SK-N-SH (cell line): Measurements from ENCODE around the gene WDR82. TPM values are rescaled to one million over a fixed set of nuclear protein-coding genes. Genes with fewer than 3 reads are reported as not detected.

Source experiments
- CTCF ChIA-PET: fragments of 300-600, 350-600 bp; formaldehyde crosslinking; extraction: SDS; loops from one replicate; lab custom pipeline; 2021; lab: Yijun Ruan, JAX
- POLR2A ChIA-PET: fragments of 350-600 bp; sonication (Branson Sonifier 250); formaldehyde crosslinking; extraction: SDS; loops from one replicate; lab custom pipeline; 2020; ENCODE audit warnings: antibody characterized with exemption, inconsistent platforms; lab: Yijun Ruan, JAX
- DNase-seq: peaks from one replicate; pipeline ENCODE4 v3.0.0; 2012
- H2AFZ ChIP-seq: fragments of 200-600 bp; sonication (generic); 2 replicates; pipeline ENCODE4 v1.8.1; 2016; ENCODE audit warnings: antibody characterized with exemption, mild to moderate bottlenecking, low read depth
- H3F3A ChIP-seq: fragments of 200-600 bp; sonication (generic); replicated peaks from 2 replicates; pipeline ENCODE3; 2016; ENCODE audit warnings: antibody characterized with exemption, mild to moderate bottlenecking; ENCODE audit not compliant: insufficient read depth
- H3K27ac ChIP-seq, 2 experiments: fragments of 200-500 bp in 1 of 2; fragments of 200-600 bp in 1 of 2; sonication (Bioruptor generic) in 1 of 2; sonication (generic), shearing (Covaris generic) in 1 of 2; 2 replicates each; pipeline versions ENCODE4 v1.5.1 to v1.6.1; 2014 to 2016; ENCODE audit warnings: low read depth in 2 of 2, inconsistent platforms in 1 of 2, low read length in 1 of 2, mild to moderate bottlenecking in 1 of 2, mixed read lengths in 1 of 2
- H3K27me3 ChIP-seq: fragments of 200-600 bp; sonication (generic), shearing (Covaris generic); 2 replicates; pipeline ENCODE4 v1.6.1; 2016; ENCODE audit warnings: mixed run types; ENCODE audit not compliant: insufficient read depth
- H3K36me3 ChIP-seq, 2 experiments: fragments of 200-500 bp in 1 of 2; fragments of 200-600 bp in 1 of 2; sonication (Bioruptor generic) in 1 of 2; sonication (generic) in 1 of 2; replicated peaks in 1 of 2; 2 replicates each; pipeline versions ENCODE3 to v1.5.1; 2014 to 2016; ENCODE audit warnings: low read length in 1 of 2, mild to moderate bottlenecking in 1 of 2; ENCODE audit not compliant: insufficient read depth in 2 of 2, control insufficient read depth in 1 of 2
- H3K4me1 ChIP-seq, 2 experiments: fragments of 200-500 bp in 1 of 2; fragments of 200-600 bp in 1 of 2; sonication (Bioruptor generic) in 1 of 2; sonication (generic), shearing (Covaris generic) in 1 of 2; 2 replicates each; pipeline versions ENCODE4 v1.5.1 to v1.6.1; 2014 to 2016; ENCODE audit warnings: low read depth in 1 of 2, low read length in 1 of 2, mixed run types in 1 of 2; ENCODE audit not compliant: insufficient read depth in 2 of 2, control insufficient read depth in 1 of 2
- H3K4me2 ChIP-seq: fragments of 200-600 bp; sonication (generic), shearing (Covaris generic); 2 replicates; pipeline ENCODE4 v1.6.1; 2017; ENCODE audit warnings: mixed run types
- H3K4me3 ChIP-seq, 2 experiments: fragments of 200-500 bp in 1 of 2; fragments of 200-600 bp in 1 of 2; sonication (Bioruptor generic) in 1 of 2; sonication (generic), shearing (Covaris generic) in 1 of 2; 2 replicates each; pipeline versions ENCODE4 v1.5.1 to v1.8.1; 2014 to 2016; ENCODE audit warnings: low read depth in 2 of 2, inconsistent platforms in 1 of 2, low read length in 1 of 2, mild to moderate bottlenecking in 1 of 2, mixed read lengths in 1 of 2, moderate library complexity in 1 of 2
- H3K79me2 ChIP-seq: fragments of 200-600 bp; sonication (generic); 2 replicates; pipeline ENCODE4 v1.8.1; 2017; ENCODE audit warnings: mild to moderate bottlenecking; ENCODE audit not compliant: insufficient read depth
- H3K9ac ChIP-seq: fragments of 200-600 bp; sonication (generic); 2 replicates; pipeline ENCODE4 v1.6.1; 2017; ENCODE audit warnings: mixed run types
- H3K9me2 ChIP-seq: fragments of 200-600 bp; sonication (generic); 2 replicates; pipeline ENCODE4 v1.6.1; 2017; ENCODE audit warnings: mixed run types
- H3K9me3 ChIP-seq: fragments of 200-600 bp; sonication (generic); 2 replicates; pipeline ENCODE4 v1.6.1; 2017; ENCODE audit warnings: mixed run types, mild to moderate bottlenecking, moderate library complexity
- H4K20me1 ChIP-seq: fragments of 200-600 bp; sonication (generic); 2 replicates; pipeline ENCODE4 v1.6.1; 2017; ENCODE audit warnings: mild to moderate bottlenecking, mixed run types; ENCODE audit not compliant: insufficient read depth
- CTCF ChIP-seq: fragments of 200-600 bp; sonication (generic); IDR thresholded peaks from 2 replicates; pipeline ENCODE4 v1.6.1; 2017; ENCODE audit warnings: antibody characterized with exemption, mild to moderate bottlenecking, moderate library complexity
- FOXJ3 ChIP-seq: sonication (generic); formaldehyde crosslinking; IDR thresholded peaks from 2 replicates; pipeline ENCODE4 v1.5.1; 2020; ENCODE audit warnings: mild to moderate bottlenecking, missing genetic modification reagents
- FOXM1 ChIP-seq: IDR thresholded peaks from 2 replicates; pipeline ENCODE4 v1.4.0; 2012; ENCODE audit warnings: low read depth, mild to moderate bottlenecking
- MAX ChIP-seq: IDR thresholded peaks from 2 replicates; pipeline ENCODE4 v1.4.0; 2012; ENCODE audit warnings: low read depth
- MEF2A ChIP-seq: IDR thresholded peaks from 2 replicates; pipeline ENCODE4 v1.4.0; 2012; ENCODE audit warnings: low read depth, borderline replicate concordance
- NFIC ChIP-seq: IDR thresholded peaks from 2 replicates; pipeline ENCODE4 v1.4.0; 2012; ENCODE audit warnings: borderline replicate concordance
- NRF1 ChIP-seq: IDR thresholded peaks from 2 replicates; pipeline ENCODE4 v1.6.1; 2012; ENCODE audit warnings: low read depth, mild to moderate bottlenecking, low read length
- POLR2AphosphoS5 ChIP-seq: IDR thresholded peaks from 2 replicates; pipeline ENCODE4 v1.6.1; 2012; ENCODE audit warnings: low read depth, low read length
- RFX5 ChIP-seq: IDR thresholded peaks from 2 replicates; pipeline ENCODE4 v1.6.1; 2012; ENCODE audit warnings: mild to moderate bottlenecking, improper control_type of control experiment, low read length
- SIN3A ChIP-seq: IDR thresholded peaks from 2 replicates; pipeline ENCODE4 v1.6.1; 2012; ENCODE audit warnings: low read depth, mild to moderate bottlenecking, low read length, moderate library complexity, borderline replicate concordance
- TAF1 ChIP-seq: IDR thresholded peaks from 2 replicates; pipeline ENCODE4 v1.6.1; 2012; ENCODE audit warnings: low read depth, mild to moderate bottlenecking, low read length, moderate library complexity, borderline replicate concordance
- TCF12 ChIP-seq: IDR thresholded peaks from 2 replicates; pipeline ENCODE4 v1.4.0; 2012
- USF1 ChIP-seq: IDR thresholded peaks from 2 replicates; pipeline ENCODE4 v1.4.0; 2012; ENCODE audit warnings: low read depth, borderline replicate concordance
- WGBS: methylation state at CpG from one replicate; pipeline ENCODE4 v1.1.6; 2017; ENCODE audit warnings: low lambda C conversion rate; 5-methylcytosine and 5-hydroxymethylcytosine counted together
- polyA plus RNA-seq, 3 experiments: library from polyadenylated mRNA; depleted of rRNA; stranded (reverse); fragments of >200 nt; gene quantifications; 2 replicates each; pipeline ENCODE4 v1.2.3, GENCODE V29; 2012

WDR82 gene
- polyA plus RNA-seq, 1 of the 3 experiments (the other 2 are of a cell fraction) = 41.2 TPM

- H3K36me3 ChIP-seq = peaks cover 0 to 4% of the 10 kb centered on the region in 2 experiments
- 28% methylated on average over 2 of the region's 2 CpGs for WGBS
- H3F3A ChIP-seq = peaks cover 22% of the 10 kb centered on the region
- ChIA-PET CTCF (interaction anchor here (0.8 to 5.2 kb wide), 16 partner anchors 9 to 277 kb away, joined by 3 to 63 read pairs (median 6); partner anchors contain the start of genes GLYCTK, PPM1M and TWF2), POLR2A (interaction anchor here (0.7 to 5.7 kb wide), 9 partner anchors 9 to 250 kb away, joined by 3 to 67 read pairs (median 7); partner anchors contain the start of genes PPM1M and TWF2)
- peaks cover 43% of the 10 kb centered on the region for H3K79me2 ChIP-seq
- peak overlapping the region; percentile 97; the same call in 1 of the 2 replicates for H3K9ac ChIP-seq
- H3K4me3 ChIP-seq = peak overlapping the region; percentile 71 to 92
- H4K20me1 ChIP-seq = peaks cover 32% of the 10 kb centered on the region
- H2AFZ ChIP-seq = peak overlapping the region; percentile 77; the same call in 1 of the 2 replicates
- peaks cover 11 to 20% of the 10 kb centered on the region in 2 experiments; a peak in 3 of 4 replicates for H3K4me1 ChIP-seq
- H3K27ac ChIP-seq = peak overlapping the region; percentile 90 to 97
- no peaks in the 10 kb centered on the region for H3K27me3 ChIP-seq
- H3K4me2 ChIP-seq = peak overlapping the region; percentile 96
- TF ChIP-seq USF1 = no peak
- TF ChIP-seq FOXJ3 = no peak
- no peak for TF ChIP-seq MEF2A
- TF ChIP-seq TAF1 = no peak
- no peak for TF ChIP-seq RFX5
- no peak for TF ChIP-seq POLR2AphosphoS5
- TF ChIP-seq NRF1 = no peak
- no peak for TF ChIP-seq NFIC
- no peak for TF ChIP-seq SIN3A
- no peak for TF ChIP-seq FOXM1
- TF ChIP-seq TCF12 = no peak
- no peak for DNase-seq
- no peaks in the 10 kb centered on the region for H3K9me3 ChIP-seq
- no peaks in the 10 kb centered on the region for H3K9me2 ChIP-seq
Observed at GRCh38 chr3:52279596-52279995, 1.1 kb upstream of the WDR82 start.

GRCh38 chr3:52277972-52278509, 408 bp downstream of the WDR82 start:
- H3K9me2 ChIP-seq = no peaks in the 10 kb centered on the region
- H3K9ac ChIP-seq = peak overlapping the region; percentile 97
- H2AFZ ChIP-seq = no peak overlapping the region
- peak overlapping the region; percentile 89 to 90 for H3K27ac ChIP-seq
- peaks cover 58% of the 10 kb centered on the region for H3K79me2 ChIP-seq
- H3K4me3 ChIP-seq = peak overlapping the region; percentile 71 to 92
- H3K4me2 ChIP-seq = peak overlapping the region; percentile 96
- POLR2A ChIA-PET = interaction anchor here (0.6 to 5.7 kb wide), 18 partner anchors 10 to 710 kb away, joined by 3 to 67 read pairs (median 4); partner anchors contain the start of genes GLYCTK, POC1A, PPM1M and RPL29
- no peaks in the 10 kb centered on the region for H3K9me3 ChIP-seq
- H3K4me1 ChIP-seq = peaks cover 11 to 20% of the 10 kb centered on the region in 2 experiments; a peak in 3 of 4 replicates
- TF ChIP-seq NRF1 = 0 out of 2 replicates have a peak, but pooled peaks have one; percentile 7
- no peak for TF ChIP-seq USF1
- peak; percentile 41 for TF ChIP-seq CTCF
- TF ChIP-seq MAX = peak; percentile 7; the same call in 1 of the 2 replicates
- 0 out of 2 replicates have a peak, but pooled peaks have one; percentile 13 for TF ChIP-seq TAF1
- no peaks in the 10 kb centered on the region for H3K27me3 ChIP-seq
- WGBS = 1% methylated on average over 29 of the region's 54 CpGs
- peaks cover 0 to 19% of the 10 kb centered on the region in 2 experiments for H3K36me3 ChIP-seq
- CTCF ChIA-PET = interaction anchor here (0.5 to 5.2 kb wide), 18 partner anchors 11 to 724 kb away, joined by 3 to 63 read pairs (median 4); partner anchors contain the start of genes GLYCTK, PPM1M and TWF2
- peaks cover 24% of the 10 kb centered on the region for H3F3A ChIP-seq
- peaks cover 47% of the 10 kb centered on the region for H4K20me1 ChIP-seq
- DNase-seq = peak; percentile 80
